H9 (cell line): ENCODE results near the gene FUT8. TPM values are rescaled to one million over a fixed set of nuclear protein-coding genes. Genes with fewer than 3 reads are reported as not detected.

Source experiments
- DNase-seq: peaks from one replicate; pipeline ENCODE4 v3.0.0-alpha.2; 2017
- H2AFZ ChIP-seq: one replicate; pipeline ENCODE4 v1.6.1; 2013; ENCODE audit warnings: mild to moderate bottlenecking, low read length, control low read depth, moderate library complexity
- H2AK5ac ChIP-seq: 2 replicates; pipeline ENCODE4 v1.6.1; 2013; ENCODE audit warnings: low read length, control low read depth, mixed read lengths; ENCODE audit not compliant: insufficient read length
- H2BK120ac ChIP-seq: one replicate; pipeline ENCODE4 v1.6.1; 2013; ENCODE audit warnings: low read depth, mild to moderate bottlenecking, low read length, control low read depth, inconsistent platforms; ENCODE audit not compliant: poor library complexity, severe bottlenecking
- H2BK12ac ChIP-seq: 2 replicates; pipeline ENCODE4 v1.6.1; 2013; ENCODE audit warnings: low read length, control low read depth, mixed read lengths, low read depth; ENCODE audit not compliant: insufficient read length
- H2BK15ac ChIP-seq: 2 replicates; pipeline ENCODE4 v1.6.1; 2013; ENCODE audit warnings: low read depth, low read length, control low read depth
- H2BK20ac ChIP-seq: one replicate; pipeline ENCODE4 v1.6.1; 2013; ENCODE audit warnings: low read depth, mild to moderate bottlenecking, low read length, control low read depth, inconsistent platforms; ENCODE audit not compliant: poor library complexity, severe bottlenecking
- H2BK5ac ChIP-seq: 2 replicates; pipeline ENCODE4 v1.6.1; 2013; ENCODE audit warnings: low read length, control low read depth, mixed read lengths; ENCODE audit not compliant: insufficient read length
- H3K14ac ChIP-seq: 2 replicates; pipeline ENCODE4 v1.6.1; 2013; ENCODE audit warnings: low read length, control low read depth; ENCODE audit not compliant: insufficient read depth
- H3K18ac ChIP-seq: 2 replicates; pipeline ENCODE4 v1.6.1; 2013; ENCODE audit warnings: low read depth, mild to moderate bottlenecking, mixed read lengths, low read length, control low read depth; ENCODE audit not compliant: insufficient read length
- H3K23ac ChIP-seq: 2 replicates; pipeline ENCODE4 v1.6.1; 2013; ENCODE audit warnings: low read length, control low read depth, mixed read lengths, low read depth; ENCODE audit not compliant: insufficient read length
- H3K23me2 ChIP-seq: 2 replicates; pipeline ENCODE4 v1.6.1; 2013; ENCODE audit warnings: low read depth, mild to moderate bottlenecking, mixed read lengths, low read length, control low read depth; ENCODE audit not compliant: insufficient read length, poor library complexity, severe bottlenecking
- H3K27ac ChIP-seq: 2 replicates; pipeline ENCODE4 v1.5.1; 2013; ENCODE audit warnings: low read length, control low read depth, mixed read lengths, low read depth; ENCODE audit not compliant: insufficient read length
- H3K27me3 ChIP-seq: 2 replicates; pipeline ENCODE4 v1.6.1; 2013; ENCODE audit warnings: low read length, control low read depth, inconsistent platforms; ENCODE audit not compliant: insufficient read depth
- H3K4ac ChIP-seq: 2 replicates; pipeline ENCODE4 v1.6.1; 2013; ENCODE audit warnings: low read depth, mild to moderate bottlenecking, control low read depth, inconsistent platforms, low read length, moderate library complexity
- H3K4me1 ChIP-seq: 2 replicates; pipeline ENCODE4 v1.6.1; 2013; ENCODE audit warnings: low read length, control low read depth, inconsistent platforms; ENCODE audit not compliant: insufficient read depth
- H3K4me2 ChIP-seq: 2 replicates; pipeline ENCODE4 v1.6.1; 2013; ENCODE audit warnings: low read length, control low read depth, mixed read lengths; ENCODE audit not compliant: insufficient read length, insufficient read depth
- H3K56ac ChIP-seq: 2 replicates; pipeline ENCODE4 v1.6.1; 2013; ENCODE audit warnings: low read depth, mild to moderate bottlenecking, mixed read lengths, low read length, control low read depth; ENCODE audit not compliant: insufficient read length
- H3K79me1 ChIP-seq: 2 replicates; pipeline ENCODE4 v1.6.1; 2013; ENCODE audit warnings: low read depth, mild to moderate bottlenecking, moderate library complexity, low read length, control low read depth, inconsistent platforms; ENCODE audit not compliant: insufficient read depth, poor library complexity, severe bottlenecking
- H3K79me2 ChIP-seq: 2 replicates; pipeline ENCODE4 v1.6.1; 2013; ENCODE audit warnings: low read length, control low read depth, inconsistent platforms; ENCODE audit not compliant: insufficient read depth
- H3K9ac ChIP-seq: 2 replicates; pipeline ENCODE4 v1.6.1; 2013; ENCODE audit warnings: low read length, control low read depth, mixed read lengths; ENCODE audit not compliant: insufficient read length; ENCODE audit errors: extremely low read depth
- H3K9me3 ChIP-seq: one replicate; pipeline ENCODE4 v1.6.1; 2013; ENCODE audit warnings: low read depth, low read length, inconsistent platforms; ENCODE audit not compliant: control insufficient read depth
- H3T11ph ChIP-seq: one replicate; pipeline ENCODE4 v1.6.1; 2013; ENCODE audit warnings: mild to moderate bottlenecking, low read length, control low read depth, inconsistent platforms
- H4K20me1 ChIP-seq: one replicate; pipeline ENCODE4 v1.6.1; 2013; ENCODE audit not compliant: control insufficient read depth, insufficient read length, insufficient read depth
- H4K5ac ChIP-seq: 2 replicates; pipeline ENCODE4 v1.6.1; 2013; ENCODE audit warnings: low read depth, mild to moderate bottlenecking, mixed read lengths, low read length, control low read depth; ENCODE audit not compliant: insufficient read length
- H4K8ac ChIP-seq: replicated peaks from 2 replicates; pipeline ENCODE4 v1.6.1; 2013; ENCODE audit warnings: low read length, control low read depth, mixed read lengths, low read depth; ENCODE audit not compliant: insufficient read length
- H4K91ac ChIP-seq: 2 replicates; pipeline ENCODE4 v1.6.1; 2013; ENCODE audit warnings: low read depth, mild to moderate bottlenecking, moderate library complexity, mixed read lengths, low read length, control low read depth; ENCODE audit not compliant: insufficient read length
- H3K27ac Mint-ChIP-seq, 3 experiments: 2 replicates in 2 of 3; 3 replicates in 1 of 3; pipeline ENCODE4 v1.8.0; 2020 to 2021; ENCODE audit warnings: mixed read lengths in 3 of 3, mild to moderate bottlenecking in 1 of 3, moderate library complexity in 1 of 3
- H3K27me3 Mint-ChIP-seq: 2 replicates; pipeline ENCODE4 v1.8.0; 2021; ENCODE audit warnings: low read depth, mild to moderate bottlenecking, moderate library complexity, mixed read lengths
- H3K36me3 Mint-ChIP-seq, 3 experiments: 2 replicates in 2 of 3; 3 replicates in 1 of 3; pipeline ENCODE4 v1.8.0; 2020 to 2021; ENCODE audit warnings: low read depth in 3 of 3, mixed read lengths in 3 of 3; ENCODE audit not compliant: insufficient read depth in 1 of 3
- H3K4me1 Mint-ChIP-seq, 2 experiments: 2 replicates each; pipeline ENCODE4 v1.8.0; 2020; ENCODE audit warnings: mixed read lengths in 2 of 2
- H3K4me3 Mint-ChIP-seq, 2 experiments: 2 replicates in 1 of 2; 3 replicates in 1 of 2; pipeline ENCODE4 v1.8.0; 2020 to 2021; ENCODE audit warnings: mild to moderate bottlenecking in 2 of 2, mixed read lengths in 2 of 2, moderate library complexity in 1 of 2
- H3K9me3 Mint-ChIP-seq, 2 experiments: 2 replicates in 1 of 2; 3 replicates in 1 of 2; pipeline ENCODE4 v1.8.0; 2020; ENCODE audit warnings: mild to moderate bottlenecking in 2 of 2, mixed read lengths in 2 of 2, moderate library complexity in 1 of 2
- CTCF ChIP-seq: fragments of 200-600 bp; sonication (generic); conservative IDR thresholded peaks from 3 replicates; pipeline ENCODE4 v1.8.0; 2021; ENCODE audit warnings: antibody characterized with exemption, mild to moderate bottlenecking
- WGBS: extraction: QIAGEN DNeasy Blood & Tissue Kit; methylation state at CpG from one replicate; pipeline ENCODE4 v1.1.7; 2013; ENCODE audit warnings: missing lambda C conversion rate, low lambda C conversion rate, mixed read lengths; ENCODE audit not compliant: insufficient read length; ENCODE audit errors: extremely low coverage; 5-methylcytosine and 5-hydroxymethylcytosine counted together
- total RNA-seq: library from RNA; stranded (reverse); gene quantifications from 2 replicates; pipeline ENCODE4 v1.2.1, GENCODE V29; 2021

The FUT8 gene
- total RNA-seq, 1 experiment from 2014 or later, result 44.3 TPM

DNA sequence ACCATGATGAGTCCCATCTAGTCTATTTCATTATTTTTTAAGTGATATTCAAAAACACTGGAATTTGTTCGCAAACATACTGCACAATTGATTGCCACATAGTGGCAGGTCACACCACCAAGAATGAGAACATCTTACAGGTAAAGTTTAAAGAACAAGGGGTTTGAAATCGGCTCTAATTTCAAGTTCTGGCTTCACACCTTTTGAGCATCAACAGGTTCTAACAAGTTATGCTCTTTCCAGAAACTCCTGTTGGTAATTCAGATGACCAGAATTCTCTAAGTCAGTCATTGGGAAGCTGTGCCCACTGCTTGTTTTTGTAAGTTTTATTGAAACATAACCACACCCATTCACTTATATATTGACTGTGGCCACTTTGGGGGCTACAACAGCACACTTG is 336.3 kb downstream of the FUT8 start:
- Histone ChIP-seq H2BK20ac (no peak overlapping the region), H3K79me2 (no peaks in the 10 kb centered on the region), H3K56ac (no peak overlapping the region), H2AFZ (no peak overlapping the region), H2BK120ac (no peak overlapping the region), H2BK5ac (no peak overlapping the region), H3K4ac (no peak overlapping the region), H3T11ph (no peak overlapping the region), H4K8ac (no peak overlapping the region), H2BK12ac (no peak overlapping the region), H4K5ac (no peak overlapping the region), H3K14ac (no peak overlapping the region), H2BK15ac (no peak overlapping the region), H4K20me1 (no peaks in the 10 kb centered on the region), H3K27me3 (no peaks in the 10 kb centered on the region), H4K91ac (no peak overlapping the region), H3K27ac (no peak overlapping the region), H3K4me1 (no peaks in the 10 kb centered on the region; the same call in 1 of the 2 replicates), H3K9ac (no peak overlapping the region), H3K23me2 (no peaks in the 10 kb centered on the region), H3K9me3 (no peaks in the 10 kb centered on the region), H3K23ac (no peak overlapping the region), H3K4me2 (no peak overlapping the region), H3K18ac (no peak overlapping the region), H3K79me1 (no peaks in the 10 kb centered on the region), H2AK5ac (no peak overlapping the region)
- no peaks in the 10 kb centered on the region for H3K9me3 Mint-ChIP-seq
- no peak for TF ChIP-seq CTCF
- H3K4me3 Mint-ChIP-seq, result no peak overlapping the region
- H3K4me1 Mint-ChIP-seq, result peaks cover 29% of the 10 kb centered on the region in 2 experiments
- H3K27ac Mint-ChIP-seq, result no peak overlapping the region
- WGBS, result no CpG with 5 or more reads among the region's 2 CpGs
- no peak for DNase-seq
- no peaks in the 10 kb centered on the region for H3K27me3 Mint-ChIP-seq
- H3K36me3 Mint-ChIP-seq, result peaks cover 0 to 3% (median 0%) of the 10 kb centered on the region in 3 experiments; a peak in 2 of 7 replicates
